HCEC 1CT (cell line): ENCODE data around the gene REL.

ENCODE experiments used
- DNase-seq: peaks from one replicate; pipeline ENCODE4 v3.0.0-alpha.2; 2017

The REL gene

DNA sequence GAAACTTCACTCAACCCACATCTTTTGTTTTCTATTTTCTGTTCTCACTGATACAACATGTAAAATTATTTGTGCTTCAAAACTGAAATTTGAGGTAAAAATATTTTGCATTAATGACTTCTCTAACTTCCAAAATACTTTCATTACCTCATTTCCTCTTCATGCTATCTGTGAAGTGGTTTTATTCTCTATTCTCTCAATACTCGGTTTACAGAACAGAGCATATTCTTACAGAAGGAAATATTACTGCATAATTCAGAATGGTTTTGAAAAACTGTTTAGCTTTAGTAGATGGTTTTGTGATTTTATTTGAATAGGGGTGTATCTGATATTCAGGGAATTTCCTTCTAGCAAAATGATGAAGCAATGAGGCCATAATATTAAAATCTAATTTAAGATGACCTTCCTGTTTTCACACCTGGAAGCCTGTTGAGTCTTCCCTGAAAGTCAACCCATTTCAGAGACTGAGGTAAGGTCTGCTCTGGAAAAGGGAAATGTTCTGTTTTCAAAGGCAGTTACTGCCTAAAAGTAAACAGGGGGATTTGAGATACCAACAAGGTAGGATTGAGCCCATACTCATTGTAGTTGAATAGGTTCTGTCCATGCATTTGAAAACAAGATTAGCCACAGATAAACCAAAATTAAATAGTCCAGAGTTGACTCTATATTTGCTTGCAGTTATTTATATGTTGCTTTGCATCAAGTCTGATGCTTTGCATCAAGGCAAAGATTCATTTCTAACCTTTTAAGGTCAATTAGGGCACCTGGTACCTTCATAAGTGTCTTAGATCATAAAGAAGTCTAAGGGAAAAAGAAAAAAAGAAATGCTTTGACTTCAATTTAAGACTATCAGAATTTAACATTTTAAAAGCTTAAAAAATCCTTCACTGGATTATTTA lies 85.4 kb downstream of the REL start:
- no peak for DNase-seq

DNA sequence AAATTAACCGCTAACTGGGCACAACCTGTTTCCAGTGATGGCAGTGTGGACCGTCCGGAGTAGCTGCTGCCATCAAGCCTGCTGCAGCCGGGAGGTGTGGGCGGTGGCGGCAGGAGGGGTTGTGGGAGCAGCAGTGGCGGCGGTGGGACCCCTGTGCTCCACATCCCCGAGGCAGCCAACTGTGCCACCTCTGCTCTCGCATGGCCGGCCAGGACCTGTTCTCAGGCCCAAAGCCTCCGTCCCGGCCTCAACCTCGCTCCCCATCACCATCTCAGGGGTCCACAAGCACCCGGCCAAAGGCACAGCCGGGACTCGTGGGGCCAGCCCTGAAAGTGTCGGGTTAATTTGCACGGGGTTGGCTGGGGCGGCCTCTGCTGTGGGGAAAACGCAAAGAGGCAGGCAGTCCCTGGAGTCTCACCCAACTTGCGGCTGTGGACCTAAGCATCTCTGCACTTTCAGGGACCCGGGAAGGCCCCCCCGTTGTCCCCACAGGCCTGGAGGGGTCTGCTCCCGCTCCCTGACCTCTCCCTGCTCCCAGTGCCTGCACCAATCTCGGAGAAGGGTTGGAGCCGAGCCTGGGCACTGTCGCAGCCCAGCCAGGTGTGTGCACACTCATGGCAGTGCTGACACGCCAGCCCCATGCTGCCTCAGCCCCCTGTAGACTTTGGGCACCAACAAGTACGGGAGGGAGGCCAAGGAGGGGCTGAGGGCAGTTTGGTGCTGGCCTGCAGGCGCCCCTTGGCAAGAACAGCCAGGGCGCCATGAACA lies 91.7 kb downstream of the REL start:
- DNase-seq, result no peak

DNA sequence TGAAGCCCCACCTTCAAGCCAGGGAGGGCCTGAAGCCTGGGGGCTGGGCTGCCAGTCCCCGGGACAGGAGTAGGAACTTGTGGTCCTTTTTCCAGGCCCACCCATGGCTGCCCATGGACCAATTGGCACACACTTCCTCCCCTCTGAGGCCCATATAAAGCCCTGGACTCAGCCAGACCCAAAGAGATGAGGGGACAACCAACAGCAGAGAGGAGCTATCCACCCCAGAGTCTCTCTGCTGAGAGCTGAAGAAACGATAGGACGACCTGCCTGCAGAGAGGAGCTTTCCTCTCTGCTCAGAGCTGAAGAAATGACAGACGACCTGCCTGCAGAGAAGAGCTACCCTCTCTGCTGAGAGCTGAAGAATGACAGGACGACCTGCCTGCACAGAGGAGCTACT lies 92.3 kb downstream of the REL start:
- DNase-seq, result no peak

DNA sequence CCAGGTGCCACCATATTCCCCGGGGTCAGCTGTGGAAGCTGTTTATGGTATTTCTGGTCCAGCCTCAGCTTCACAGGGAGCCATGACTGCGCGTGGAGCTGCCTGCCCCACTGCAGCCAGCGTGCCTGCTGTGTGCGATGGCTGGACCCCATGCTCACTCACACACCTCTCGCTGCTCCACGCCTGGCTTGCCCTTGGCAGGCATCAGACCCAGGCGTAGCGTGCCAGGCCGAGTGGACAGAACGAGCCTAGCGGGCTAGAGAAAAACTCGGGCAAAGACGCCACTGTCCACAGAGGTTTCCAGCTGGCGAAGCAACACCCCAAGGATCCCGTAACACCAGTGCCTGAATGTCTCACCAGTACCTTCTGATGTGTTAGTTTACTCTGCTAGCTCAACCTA lies 93.3 kb downstream of the REL start:
- no peak for DNase-seq
